Prostate gland (tissue), 2 donors: ENCODE measurements around the gene TREM2.

Experiments used
- POLR2A ChIP-seq: fragments of 450-650 bp; IDR thresholded peaks from one replicate; pipeline ENCODE4 v1.6.1; 2016; ENCODE audit warnings: antibody characterized with exemption, mild to moderate bottlenecking
- POLR2AphosphoS5 ChIP-seq: sonication (generic); formaldehyde crosslinking; IDR thresholded peaks from one replicate; pipeline ENCODE4 v1.6.1; 2017; ENCODE audit warnings: antibody characterized with exemption
- TF ChIP-seq, protein P1 (sequence below), 4 experiments: fragments of 200-600 bp in 2 of 4; fragments of 450-650 bp in 2 of 4; sonication (generic) in 2 of 4; IDR thresholded peaks; 1 replicate in 3 of 4; 2 replicates in 1 of 4; pipeline ENCODE4 v1.5.1; 2016 to 2019; ENCODE audit warnings: antibody characterized with exemption in 4 of 4, mild to moderate bottlenecking in 2 of 4, moderate library complexity in 2 of 4

DNA sequence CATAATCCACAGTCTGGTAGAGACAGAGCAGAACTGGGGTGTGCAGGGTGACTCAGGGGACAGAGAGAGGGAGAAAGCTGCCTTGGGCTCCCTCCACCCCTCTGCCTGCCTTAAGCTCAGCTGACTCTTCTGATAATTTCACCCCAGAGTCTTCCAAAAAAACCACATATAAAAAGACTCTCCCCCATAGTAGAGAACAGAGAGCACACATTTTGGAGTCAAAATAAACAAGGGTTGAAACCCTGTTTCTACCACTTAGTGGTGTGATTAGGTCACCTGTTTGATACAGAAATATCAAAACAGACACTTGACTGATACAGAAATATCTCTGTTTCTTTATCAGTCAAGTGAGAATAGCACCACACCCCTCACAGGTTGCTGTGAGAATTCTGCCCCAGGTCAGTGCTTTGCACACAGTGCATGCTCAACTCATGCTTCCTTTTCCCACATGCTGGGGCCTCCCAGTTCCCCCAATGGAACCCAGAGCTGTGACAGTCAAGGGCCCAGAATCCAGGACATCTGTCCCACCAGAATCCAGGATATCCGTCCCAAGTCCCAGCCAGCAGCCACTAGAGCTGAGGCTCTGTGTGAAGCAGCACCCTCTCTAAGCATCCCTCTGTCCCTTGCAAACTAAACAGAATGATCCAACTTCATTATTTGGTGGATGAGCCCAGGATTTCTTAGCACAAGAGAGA, 36.8 kb upstream of the TREM2 start:
- TF ChIP-seq, protein P1, sequence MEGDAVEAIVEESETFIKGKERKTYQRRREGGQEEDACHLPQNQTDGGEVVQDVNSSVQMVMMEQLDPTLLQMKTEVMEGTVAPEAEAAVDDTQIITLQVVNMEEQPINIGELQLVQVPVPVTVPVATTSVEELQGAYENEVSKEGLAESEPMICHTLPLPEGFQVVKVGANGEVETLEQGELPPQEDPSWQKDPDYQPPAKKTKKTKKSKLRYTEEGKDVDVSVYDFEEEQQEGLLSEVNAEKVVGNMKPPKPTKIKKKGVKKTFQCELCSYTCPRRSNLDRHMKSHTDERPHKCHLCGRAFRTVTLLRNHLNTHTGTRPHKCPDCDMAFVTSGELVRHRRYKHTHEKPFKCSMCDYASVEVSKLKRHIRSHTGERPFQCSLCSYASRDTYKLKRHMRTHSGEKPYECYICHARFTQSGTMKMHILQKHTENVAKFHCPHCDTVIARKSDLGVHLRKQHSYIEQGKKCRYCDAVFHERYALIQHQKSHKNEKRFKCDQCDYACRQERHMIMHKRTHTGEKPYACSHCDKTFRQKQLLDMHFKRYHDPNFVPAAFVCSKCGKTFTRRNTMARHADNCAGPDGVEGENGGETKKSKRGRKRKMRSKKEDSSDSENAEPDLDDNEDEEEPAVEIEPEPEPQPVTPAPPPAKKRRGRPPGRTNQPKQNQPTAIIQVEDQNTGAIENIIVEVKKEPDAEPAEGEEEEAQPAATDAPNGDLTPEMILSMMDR (IDR thresholded peaks at IDR 0.05), result no peak
- no peak for TF ChIP-seq POLR2A
- TF ChIP-seq POLR2AphosphoS5, result no peak
